WTC11 (cell line): ENCODE results near the gene MAML2.

ENCODE experiments used
- AFF4 ChIP-seq: sonication (generic); formaldehyde crosslinking; IDR thresholded peaks from 2 replicates; pipeline ENCODE4 v1.8.1; 2023; ENCODE audit warnings: mild to moderate bottlenecking, missing genetic modification reagents, borderline replicate concordance
- ATF2 ChIP-seq: sonication (generic); formaldehyde crosslinking; IDR thresholded peaks from 2 replicates; pipeline ENCODE4 v1.8.1; 2022; ENCODE audit warnings: low read depth, missing genetic modification reagents, borderline replicate concordance
- CTCF ChIP-seq: fragments of 200-600 bp; IDR thresholded peaks from 2 replicates; pipeline ENCODE4 v1.8.0; 2022; ENCODE audit warnings: antibody characterized with exemption
- HMGXB4 ChIP-seq: sonication (generic); formaldehyde crosslinking; IDR thresholded peaks from 2 replicates; pipeline ENCODE4 v1.8.1; 2023; ENCODE audit warnings: mild to moderate bottlenecking, moderate library complexity, missing genetic modification reagents
- IRF1 ChIP-seq: sonication (generic); formaldehyde crosslinking; IDR thresholded peaks from 2 replicates; pipeline ENCODE4 v1.8.0; 2023; ENCODE audit warnings: missing genetic modification reagents
- JUN ChIP-seq: sonication (generic); formaldehyde crosslinking; IDR thresholded peaks from 2 replicates; pipeline ENCODE4 v1.8.0; 2023; ENCODE audit warnings: mild to moderate bottlenecking, missing genetic modification reagents
- MAX ChIP-seq: sonication (generic); formaldehyde crosslinking; IDR thresholded peaks from 2 replicates; pipeline ENCODE4 v1.8.0; 2022; ENCODE audit warnings: mild to moderate bottlenecking, missing genetic modification reagents
- STAT6 ChIP-seq: sonication (generic); formaldehyde crosslinking; conservative IDR thresholded peaks from 2 replicates; pipeline ENCODE4 v1.8.1; 2023; ENCODE audit warnings: mild to moderate bottlenecking, low read depth, missing genetic modification reagents, moderate library complexity
- USF1 ChIP-seq: sonication (generic); formaldehyde crosslinking; IDR thresholded peaks from 2 replicates; pipeline ENCODE4 v1.8.0; 2022; ENCODE audit warnings: mild to moderate bottlenecking, missing genetic modification reagents
- ZNF281 ChIP-seq: sonication (generic); formaldehyde crosslinking; IDR thresholded peaks from 2 replicates; pipeline ENCODE4 v1.8.0; 2023; ENCODE audit warnings: mild to moderate bottlenecking, missing genetic modification reagents
- ZNF317 ChIP-seq: sonication (generic); formaldehyde crosslinking; IDR thresholded peaks from 2 replicates; pipeline ENCODE4 v1.8.1; 2023; ENCODE audit warnings: low read depth, mild to moderate bottlenecking, moderate library complexity, missing genetic modification reagents, borderline replicate concordance

- TF ChIP-seq ZNF281 (CRISPR knock-in tag) (no peak), CTCF (no peak), HMGXB4 (CRISPR knock-in tag) (no peak), AFF4 (CRISPR knock-in tag) (no peak), IRF1 (CRISPR knock-in tag) (no peak), MAX (no peak), STAT6 (CRISPR knock-in tag) (no peak), ATF2 (CRISPR knock-in tag) (no peak), JUN (no peak), ZNF317 (CRISPR knock-in tag) (no peak), USF1 (CRISPR knock-in tag) (no peak)
Observed at GRCh38 chr11:95933594-95933993, 409.4 kb downstream of the MAML2 start.
